ENCODE results near the gene B4GALT5.

GRCh38 chr20:49680484-49680883 lies 33.2 kb downstream of the B4GALT5 start:
- no peak for TF ChIP-seq MYC (IDR thresholded peaks at IDR 0.05; ENCODE audit: borderline replicate concordance, low read length)
- no peak for TF ChIP-seq ESRRA (IDR thresholded peaks at IDR 0.05; ENCODE audit: borderline replicate concordance, low read length)
- TF ChIP-seq, protein P1, sequence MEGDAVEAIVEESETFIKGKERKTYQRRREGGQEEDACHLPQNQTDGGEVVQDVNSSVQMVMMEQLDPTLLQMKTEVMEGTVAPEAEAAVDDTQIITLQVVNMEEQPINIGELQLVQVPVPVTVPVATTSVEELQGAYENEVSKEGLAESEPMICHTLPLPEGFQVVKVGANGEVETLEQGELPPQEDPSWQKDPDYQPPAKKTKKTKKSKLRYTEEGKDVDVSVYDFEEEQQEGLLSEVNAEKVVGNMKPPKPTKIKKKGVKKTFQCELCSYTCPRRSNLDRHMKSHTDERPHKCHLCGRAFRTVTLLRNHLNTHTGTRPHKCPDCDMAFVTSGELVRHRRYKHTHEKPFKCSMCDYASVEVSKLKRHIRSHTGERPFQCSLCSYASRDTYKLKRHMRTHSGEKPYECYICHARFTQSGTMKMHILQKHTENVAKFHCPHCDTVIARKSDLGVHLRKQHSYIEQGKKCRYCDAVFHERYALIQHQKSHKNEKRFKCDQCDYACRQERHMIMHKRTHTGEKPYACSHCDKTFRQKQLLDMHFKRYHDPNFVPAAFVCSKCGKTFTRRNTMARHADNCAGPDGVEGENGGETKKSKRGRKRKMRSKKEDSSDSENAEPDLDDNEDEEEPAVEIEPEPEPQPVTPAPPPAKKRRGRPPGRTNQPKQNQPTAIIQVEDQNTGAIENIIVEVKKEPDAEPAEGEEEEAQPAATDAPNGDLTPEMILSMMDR (IDR thresholded peaks at IDR 0.05): no peak
- TF ChIP-seq POLR2A (IDR thresholded peaks at IDR 0.05; ENCODE audit: low read length): no peak
- TF ChIP-seq, protein P2, sequence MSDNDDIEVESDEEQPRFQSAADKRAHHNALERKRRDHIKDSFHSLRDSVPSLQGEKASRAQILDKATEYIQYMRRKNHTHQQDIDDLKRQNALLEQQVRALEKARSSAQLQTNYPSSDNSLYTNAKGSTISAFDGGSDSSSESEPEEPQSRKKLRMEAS (IDR thresholded peaks at IDR 0.05): no peak

All from A549 (cell line).